SK-N-SH treated with all-trans-retinoic acid at 6 μM for 48 hours (cell line): ENCODE measurements around the gene RCOR2.

ENCODE experiments used
- ESRRG ChIP-seq: fragments of 250-450 bp; sonication (Bioruptor Pico); IDR thresholded peaks from 2 replicates; pipeline ENCODE4 v1.6.1; 2021; ENCODE audit warnings: mild to moderate bottlenecking
- GLIS3 ChIP-seq: fragments of 250-450 bp; sonication (Bioruptor Pico); IDR thresholded peaks from 2 replicates; pipeline ENCODE4 v1.5.0; 2020; ENCODE audit warnings: mild to moderate bottlenecking, moderate library complexity
- ZFP30 ChIP-seq: fragments of 450-650 bp; formaldehyde crosslinking; IDR thresholded peaks from 2 replicates; pipeline ENCODE4 v1.5.0; 2022; ENCODE audit warnings: mild to moderate bottlenecking, moderate library complexity
- TF ChIP-seq, protein P1 (sequence below): fragments of 250-450 bp; sonication (Bioruptor Pico); IDR thresholded peaks from 2 replicates; pipeline ENCODE4 v1.5.0; 2020; ENCODE audit warnings: mild to moderate bottlenecking, moderate library complexity

DNA sequence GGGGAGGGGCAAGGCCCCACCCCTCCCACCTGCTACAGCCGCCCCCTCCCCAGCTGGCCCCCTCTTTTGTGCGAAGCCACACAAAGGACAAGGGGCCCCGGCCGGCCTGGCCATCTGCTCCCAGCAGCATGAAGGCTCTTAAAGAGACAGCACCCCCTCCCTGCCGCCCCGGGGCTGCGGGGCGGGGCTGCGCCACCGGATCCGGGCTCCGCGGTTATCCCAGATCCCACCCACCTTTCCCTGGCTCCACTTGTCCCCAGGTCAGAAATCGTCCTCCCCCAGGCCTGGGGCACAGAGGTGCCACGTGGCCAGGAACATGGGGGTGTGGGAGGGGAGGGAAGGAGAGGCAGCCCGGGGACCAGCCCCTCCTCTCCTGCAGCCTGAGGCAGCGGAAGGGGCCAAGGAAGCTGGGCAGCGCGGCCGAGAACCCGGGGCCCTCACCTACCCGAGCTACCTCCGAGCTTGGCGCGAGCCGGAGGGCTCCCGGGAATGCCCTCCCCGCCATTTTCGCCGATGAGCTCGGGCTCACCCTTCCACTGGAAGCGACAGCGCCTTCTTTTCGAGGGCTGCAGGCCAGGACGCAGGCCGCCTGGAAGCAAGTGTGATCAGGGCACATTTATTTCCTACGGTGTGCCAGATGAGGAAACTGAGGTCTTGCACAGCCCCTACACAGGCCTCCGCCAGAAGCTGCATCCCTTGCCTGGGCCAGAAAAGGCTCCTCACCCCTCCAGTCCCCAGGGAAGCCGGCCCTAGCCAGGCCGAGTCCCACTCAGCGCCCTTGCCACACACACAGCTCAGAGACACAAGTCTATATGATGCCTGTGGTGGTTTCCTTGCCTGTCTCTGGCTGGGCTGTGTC, 2.5 kb upstream of the RCOR2 start:
- TF ChIP-seq GLIS3 (CRISPR knock-in tag) (no peak), ESRRG (no peak), ZFP30 (CRISPR knock-in tag) (no peak)
- TF ChIP-seq, protein P1, sequence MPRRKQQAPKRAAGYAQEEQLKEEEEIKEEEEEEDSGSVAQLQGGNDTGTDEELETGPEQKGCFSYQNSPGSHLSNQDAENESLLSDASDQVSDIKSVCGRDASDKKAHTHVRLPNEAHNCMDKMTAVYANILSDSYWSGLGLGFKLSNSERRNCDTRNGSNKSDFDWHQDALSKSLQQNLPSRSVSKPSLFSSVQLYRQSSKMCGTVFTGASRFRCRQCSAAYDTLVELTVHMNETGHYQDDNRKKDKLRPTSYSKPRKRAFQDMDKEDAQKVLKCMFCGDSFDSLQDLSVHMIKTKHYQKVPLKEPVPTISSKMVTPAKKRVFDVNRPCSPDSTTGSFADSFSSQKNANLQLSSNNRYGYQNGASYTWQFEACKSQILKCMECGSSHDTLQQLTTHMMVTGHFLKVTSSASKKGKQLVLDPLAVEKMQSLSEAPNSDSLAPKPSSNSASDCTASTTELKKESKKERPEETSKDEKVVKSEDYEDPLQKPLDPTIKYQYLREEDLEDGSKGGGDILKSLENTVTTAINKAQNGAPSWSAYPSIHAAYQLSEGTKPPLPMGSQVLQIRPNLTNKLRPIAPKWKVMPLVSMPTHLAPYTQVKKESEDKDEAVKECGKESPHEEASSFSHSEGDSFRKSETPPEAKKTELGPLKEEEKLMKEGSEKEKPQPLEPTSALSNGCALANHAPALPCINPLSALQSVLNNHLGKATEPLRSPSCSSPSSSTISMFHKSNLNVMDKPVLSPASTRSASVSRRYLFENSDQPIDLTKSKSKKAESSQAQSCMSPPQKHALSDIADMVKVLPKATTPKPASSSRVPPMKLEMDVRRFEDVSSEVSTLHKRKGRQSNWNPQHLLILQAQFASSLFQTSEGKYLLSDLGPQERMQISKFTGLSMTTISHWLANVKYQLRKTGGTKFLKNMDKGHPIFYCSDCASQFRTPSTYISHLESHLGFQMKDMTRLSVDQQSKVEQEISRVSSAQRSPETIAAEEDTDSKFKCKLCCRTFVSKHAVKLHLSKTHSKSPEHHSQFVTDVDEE (CRISPR knock-in tag): no peak
